ENCODE results near the gene SRPK1.

DNA sequence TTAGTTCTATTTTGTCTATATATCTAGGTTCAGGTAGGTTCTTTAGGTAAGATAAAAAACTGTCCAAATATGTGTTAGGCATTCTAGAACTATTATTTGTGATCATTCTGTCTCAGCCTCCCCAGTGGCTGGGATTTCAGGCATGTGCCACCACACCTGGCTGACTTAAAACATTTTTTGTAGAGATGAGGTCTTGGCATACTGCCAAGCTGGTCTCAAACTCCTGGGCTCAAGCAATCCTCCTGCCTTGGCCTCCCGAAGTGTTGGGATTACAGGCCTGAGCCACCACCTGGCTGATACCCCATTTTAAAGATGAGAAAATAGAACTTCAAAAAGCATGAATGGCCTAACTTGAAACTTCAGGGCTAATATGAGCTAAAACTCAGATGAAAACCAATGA lies 81.9 kb downstream of the SRPK1 start:
- TF ChIP-seq POLR2AphosphoS5 (IDR thresholded peaks at IDR 0.05; ENCODE audit: low read depth, low read length) (no peak), POLR2A (IDR thresholded peaks at IDR 0.05; ENCODE audit: low read depth, low read length) (no peak), TAF1 (IDR thresholded peaks at IDR 0.05; ENCODE audit: borderline replicate concordance, low read depth, low read length) (no peak)
